ENCODE measurements around the gene TSPAN4.

DNA sequence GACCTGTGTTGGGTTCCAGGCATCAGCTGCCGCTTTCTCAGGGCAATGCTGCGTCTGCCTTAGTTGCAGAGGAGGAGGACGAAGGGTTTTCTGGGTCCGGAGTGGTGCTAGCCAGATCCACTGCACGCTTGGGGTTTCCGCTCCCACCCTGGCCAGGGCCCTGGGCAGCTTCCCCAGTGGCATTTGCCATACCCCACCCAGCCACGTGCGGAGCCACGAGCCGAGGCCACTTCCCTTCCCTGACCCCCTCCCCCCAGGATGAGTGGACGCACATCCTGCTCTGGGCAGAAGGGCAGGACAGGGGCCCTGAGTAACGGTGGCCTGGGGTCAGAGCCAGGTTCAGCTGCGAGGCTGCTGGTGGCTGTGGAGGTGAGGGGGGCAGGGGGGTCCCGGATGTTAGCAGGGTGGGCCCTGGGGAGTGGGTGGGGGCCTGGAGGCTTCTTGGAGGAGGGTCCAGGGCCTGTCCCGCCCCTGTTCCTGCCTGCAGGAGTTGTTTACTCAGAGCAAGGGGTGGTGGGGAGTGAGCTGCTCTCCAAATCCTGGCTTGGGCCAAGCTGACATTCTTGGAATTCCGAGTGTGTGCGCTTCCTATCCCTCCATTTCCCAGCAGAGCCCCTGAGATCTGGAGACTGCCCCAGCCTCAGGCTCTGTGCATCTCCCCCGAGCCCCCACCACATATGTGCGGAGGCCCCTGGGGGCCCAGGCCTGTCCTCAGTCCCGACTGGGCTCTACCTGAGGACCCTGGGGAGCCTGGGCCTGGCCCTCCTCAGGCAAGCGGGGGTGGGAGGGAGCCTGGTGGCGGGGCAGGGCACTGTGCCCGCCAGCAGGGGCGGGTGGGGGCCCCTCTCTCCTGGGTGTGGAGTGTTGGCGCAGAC is 1.4 kb downstream of the TSPAN4 start:
- TF ChIP-seq, protein P1, sequence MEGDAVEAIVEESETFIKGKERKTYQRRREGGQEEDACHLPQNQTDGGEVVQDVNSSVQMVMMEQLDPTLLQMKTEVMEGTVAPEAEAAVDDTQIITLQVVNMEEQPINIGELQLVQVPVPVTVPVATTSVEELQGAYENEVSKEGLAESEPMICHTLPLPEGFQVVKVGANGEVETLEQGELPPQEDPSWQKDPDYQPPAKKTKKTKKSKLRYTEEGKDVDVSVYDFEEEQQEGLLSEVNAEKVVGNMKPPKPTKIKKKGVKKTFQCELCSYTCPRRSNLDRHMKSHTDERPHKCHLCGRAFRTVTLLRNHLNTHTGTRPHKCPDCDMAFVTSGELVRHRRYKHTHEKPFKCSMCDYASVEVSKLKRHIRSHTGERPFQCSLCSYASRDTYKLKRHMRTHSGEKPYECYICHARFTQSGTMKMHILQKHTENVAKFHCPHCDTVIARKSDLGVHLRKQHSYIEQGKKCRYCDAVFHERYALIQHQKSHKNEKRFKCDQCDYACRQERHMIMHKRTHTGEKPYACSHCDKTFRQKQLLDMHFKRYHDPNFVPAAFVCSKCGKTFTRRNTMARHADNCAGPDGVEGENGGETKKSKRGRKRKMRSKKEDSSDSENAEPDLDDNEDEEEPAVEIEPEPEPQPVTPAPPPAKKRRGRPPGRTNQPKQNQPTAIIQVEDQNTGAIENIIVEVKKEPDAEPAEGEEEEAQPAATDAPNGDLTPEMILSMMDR (IDR thresholded peaks at IDR 0.05; ENCODE audit: insufficient read depth, low read length): no peak
- TF ChIP-seq POLR2AphosphoS5 (IDR thresholded peaks at IDR 0.05; ENCODE audit: low read depth) (no peak), SPI1 (IDR thresholded peaks at IDR 0.05; ENCODE audit: borderline replicate concordance, low read depth) (no peak), GABPA (IDR thresholded peaks at IDR 0.05; ENCODE audit: low read depth) (no peak)
